ENCODE results near the gene TCF4. TPM values are rescaled to one million over a fixed set of nuclear protein-coding genes. Genes with fewer than 3 reads are reported as not detected.

The TCF4 gene
- total and polyA plus RNA-seq, 8 donors, result 5.1 to 187 (median 39.9) TPM

DNA sequence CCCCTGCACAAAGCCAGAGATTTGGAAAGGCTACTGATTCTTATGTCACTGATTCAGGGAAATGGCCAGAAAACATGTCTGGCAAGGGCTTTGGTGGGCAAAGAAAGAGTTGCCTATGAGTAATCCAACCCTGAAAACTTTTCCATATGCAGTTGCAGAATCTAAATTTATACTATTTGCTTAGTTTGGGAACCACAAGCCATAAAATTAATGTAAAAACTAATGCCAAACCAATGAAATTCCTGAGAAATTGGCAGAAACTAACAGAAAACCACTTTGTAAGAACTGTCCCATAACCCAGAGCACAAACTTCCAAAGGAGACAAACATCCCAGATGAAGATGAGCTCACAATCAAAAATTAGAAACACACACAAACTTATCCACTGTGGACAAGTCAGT is 48.8 kb downstream of the TCF4 start:
- no peak overlapping the region for H3K4me3 ChIP-seq
- peaks cover 0 to 4% (median 0%) of the 10 kb centered on the region in 4 donors for H3K9me3 ChIP-seq
- no peak for TF ChIP-seq EP300 (IDR thresholded peaks at IDR 0.05)
- H3K27ac ChIP-seq, result no peak overlapping the region
- no peaks in the 10 kb centered on the region for H3K27me3 ChIP-seq
- no peak for DNase-seq
- H3K4me1 ChIP-seq, result peaks cover 0 to 4% (median 0%) of the 10 kb centered on the region in 4 donors
- H3K36me3 ChIP-seq, result no peaks in the 10 kb centered on the region
- intact Hi-C loops (cut with DNase I; ENCODE audit: low total_unique reads), result no loop called here

- 69 to 77% (median 77%) methylated on average over 4 of the region's 4 CpGs for WGBS, 5 donors
- no peak for TF ChIP-seq EP300 (IDR thresholded peaks at IDR 0.05)
- TF ChIP-seq, protein P1, sequence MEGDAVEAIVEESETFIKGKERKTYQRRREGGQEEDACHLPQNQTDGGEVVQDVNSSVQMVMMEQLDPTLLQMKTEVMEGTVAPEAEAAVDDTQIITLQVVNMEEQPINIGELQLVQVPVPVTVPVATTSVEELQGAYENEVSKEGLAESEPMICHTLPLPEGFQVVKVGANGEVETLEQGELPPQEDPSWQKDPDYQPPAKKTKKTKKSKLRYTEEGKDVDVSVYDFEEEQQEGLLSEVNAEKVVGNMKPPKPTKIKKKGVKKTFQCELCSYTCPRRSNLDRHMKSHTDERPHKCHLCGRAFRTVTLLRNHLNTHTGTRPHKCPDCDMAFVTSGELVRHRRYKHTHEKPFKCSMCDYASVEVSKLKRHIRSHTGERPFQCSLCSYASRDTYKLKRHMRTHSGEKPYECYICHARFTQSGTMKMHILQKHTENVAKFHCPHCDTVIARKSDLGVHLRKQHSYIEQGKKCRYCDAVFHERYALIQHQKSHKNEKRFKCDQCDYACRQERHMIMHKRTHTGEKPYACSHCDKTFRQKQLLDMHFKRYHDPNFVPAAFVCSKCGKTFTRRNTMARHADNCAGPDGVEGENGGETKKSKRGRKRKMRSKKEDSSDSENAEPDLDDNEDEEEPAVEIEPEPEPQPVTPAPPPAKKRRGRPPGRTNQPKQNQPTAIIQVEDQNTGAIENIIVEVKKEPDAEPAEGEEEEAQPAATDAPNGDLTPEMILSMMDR (IDR thresholded peaks at IDR 0.05), result no peak
- TF ChIP-seq POLR2AphosphoS5 (IDR thresholded peaks at IDR 0.05), result no peak
- no peak for TF ChIP-seq POLR2A (IDR thresholded peaks at IDR 0.05)
- Histone ChIP-seq H3K27me3 (no peaks in the 10 kb centered on the region), H3K36me3 (no peaks in the 10 kb centered on the region), H3K9me3 (peaks cover 0 to 4% (median 0%) of the 10 kb centered on the region in 4 donors), H3K4me3 (no peak overlapping the region), H3K27ac (no peak overlapping the region), H3K4me1 (peaks cover 0 to 5% (median under 1%) of the 10 kb centered on the region in 4 donors)
- DNase-seq, result no peak
- intact Hi-C loops (cut with DNase I; ENCODE audit: low total_unique reads), result no loop called here
Observed at GRCh38 chr18:55534996-55535395, 53.0 kb downstream of the TCF4 start.

GRCh38 chr18:55534547-55534946 is 53.4 kb downstream of the TCF4 start:
- Histone ChIP-seq H3K27ac (no peak overlapping the region), H3K9me3 (peaks cover 0 to 4% (median 0%) of the 10 kb centered on the region in 4 donors), H3K4me1 (peaks cover 0 to 5% (median 2%) of the 10 kb centered on the region in 4 donors), H3K27me3 (no peaks in the 10 kb centered on the region), H3K36me3 (no peaks in the 10 kb centered on the region), H3K4me3 (no peak overlapping the region)
- WGBS, 5 donors, result 56 to 86% (median 72%) methylated on average over 3 of the region's 3 CpGs
- no peak for DNase-seq
- TF ChIP-seq EP300 (IDR thresholded peaks at IDR 0.05), result no peak
- TF ChIP-seq POLR2A (IDR thresholded peaks at IDR 0.05), result no peak
- TF ChIP-seq, protein P1 (IDR thresholded peaks at IDR 0.05), result no peak
- TF ChIP-seq POLR2AphosphoS5 (IDR thresholded peaks at IDR 0.05), result no peak
- intact Hi-C loops (cut with DNase I; ENCODE audit: low total_unique reads), result no loop called here

- Histone ChIP-seq H3K4me3 (no peak overlapping the region), H3K27me3 (no peaks in the 10 kb centered on the region), H3K9me3 (no peaks in the 10 kb centered on the region), H3K27ac (no peak overlapping the region), H3K4me1 (peaks cover 0 to 7% (median 2%) of the 10 kb centered on the region in 4 donors), H3K36me3 (no peaks in the 10 kb centered on the region)
- TF ChIP-seq, protein P1 (IDR thresholded peaks at IDR 0.05), result no peak
- TF ChIP-seq POLR2A (IDR thresholded peaks at IDR 0.05) (no peak), EP300 (IDR thresholded peaks at IDR 0.05) (no peak)
- intact Hi-C loops (cut with DNase I; ENCODE audit: low total_unique reads), result no loop called here
- no peak for DNase-seq
- WGBS, 5 donors, result 75 to 77% (median 76%) methylated on average over 5 of the region's 5 CpGs
Observed at GRCh38 chr18:55530166-55530565, 57.8 kb downstream of the TCF4 start.

- H3K4me1 ChIP-seq, result peaks cover 0 to 7% (median 2%) of the 10 kb centered on the region in 4 donors
- 27 to 55% (median 44%) methylated on average over 4 of the region's 4 CpGs for WGBS, 5 donors
- intact Hi-C loops (cut with DNase I; ENCODE audit: low total_unique reads), result no loop called here
- no peak for DNase-seq
- no peaks in the 10 kb centered on the region for H3K9me3 ChIP-seq
- no peak overlapping the region for H3K4me3 ChIP-seq
- no peaks in the 10 kb centered on the region for H3K27me3 ChIP-seq
- H3K36me3 ChIP-seq, result no peaks in the 10 kb centered on the region
- TF ChIP-seq POLR2AphosphoS5 (IDR thresholded peaks at IDR 0.05) (no peak), EP300 (IDR thresholded peaks at IDR 0.05) (no peak), POLR2A (IDR thresholded peaks at IDR 0.05) (no peak)
- TF ChIP-seq, protein P1 (IDR thresholded peaks at IDR 0.05), result no peak
- H3K27ac ChIP-seq, result no peak overlapping the region
Observed at GRCh38 chr18:55529581-55529980, 58.4 kb downstream of the TCF4 start.

Data from stomach (tissue), 9 donors.